GM18505 (cell line): ENCODE measurements around the gene MILR1.

Source experiments
- ATAC-seq: cut with Tn5 transposase; IDR thresholded peaks from one replicate; pipeline ENCODE4 v1.9.1; 2021; ENCODE audit not compliant: unreplicated experiment
- POLR2A ChIP-seq: IDR thresholded peaks from 4 replicates; pipeline ENCODE4 v1.6.1; 2011; ENCODE audit warnings: borderline replicate concordance; ENCODE audit not compliant: insufficient read depth, insufficient read length; ENCODE audit errors: extremely low read depth

MILR1 gene

DNA sequence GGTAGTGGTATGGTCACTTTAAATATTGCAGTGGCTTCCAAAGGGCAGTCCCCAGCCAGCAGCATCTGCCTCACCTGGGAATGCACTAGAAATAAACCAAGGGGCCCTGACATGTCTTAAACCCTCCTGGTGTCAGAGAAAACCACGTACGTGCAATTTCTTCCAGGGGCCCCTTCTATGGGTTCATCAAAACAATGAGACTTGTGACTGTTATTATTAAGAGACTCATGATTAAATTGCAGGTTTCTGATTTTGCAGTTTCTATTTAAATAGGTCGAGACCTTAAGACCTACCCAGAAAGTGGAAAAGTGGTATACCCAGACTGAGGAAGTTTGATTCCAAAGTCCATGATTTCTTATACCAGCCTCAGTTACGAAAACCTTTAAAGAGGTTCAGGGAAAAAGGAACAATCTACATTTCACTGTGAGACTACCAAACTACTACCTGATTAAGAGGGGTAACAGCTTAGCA is 48.7 kb downstream of the MILR1 start:
- no peak for TF ChIP-seq POLR2A
- ATAC-seq = peak; percentile 7

GRCh38 chr17:64498308-64499203 is 49.6 kb downstream of the MILR1 start:
- ATAC-seq = no peak

GRCh38 chr17:64499805-64500486 is 51.0 kb downstream of the MILR1 start:
- no peak for ATAC-seq
- TF ChIP-seq POLR2A = no peak

More at GRCh38 chr17:64498308-64499203, 49.6 kb downstream of the MILR1 start:
- TF ChIP-seq POLR2A = no peak

GRCh38 chr17:64500487-64500859 is 51.6 kb downstream of the MILR1 start:
- no peak for ATAC-seq
- no peak for TF ChIP-seq POLR2A

DNA sequence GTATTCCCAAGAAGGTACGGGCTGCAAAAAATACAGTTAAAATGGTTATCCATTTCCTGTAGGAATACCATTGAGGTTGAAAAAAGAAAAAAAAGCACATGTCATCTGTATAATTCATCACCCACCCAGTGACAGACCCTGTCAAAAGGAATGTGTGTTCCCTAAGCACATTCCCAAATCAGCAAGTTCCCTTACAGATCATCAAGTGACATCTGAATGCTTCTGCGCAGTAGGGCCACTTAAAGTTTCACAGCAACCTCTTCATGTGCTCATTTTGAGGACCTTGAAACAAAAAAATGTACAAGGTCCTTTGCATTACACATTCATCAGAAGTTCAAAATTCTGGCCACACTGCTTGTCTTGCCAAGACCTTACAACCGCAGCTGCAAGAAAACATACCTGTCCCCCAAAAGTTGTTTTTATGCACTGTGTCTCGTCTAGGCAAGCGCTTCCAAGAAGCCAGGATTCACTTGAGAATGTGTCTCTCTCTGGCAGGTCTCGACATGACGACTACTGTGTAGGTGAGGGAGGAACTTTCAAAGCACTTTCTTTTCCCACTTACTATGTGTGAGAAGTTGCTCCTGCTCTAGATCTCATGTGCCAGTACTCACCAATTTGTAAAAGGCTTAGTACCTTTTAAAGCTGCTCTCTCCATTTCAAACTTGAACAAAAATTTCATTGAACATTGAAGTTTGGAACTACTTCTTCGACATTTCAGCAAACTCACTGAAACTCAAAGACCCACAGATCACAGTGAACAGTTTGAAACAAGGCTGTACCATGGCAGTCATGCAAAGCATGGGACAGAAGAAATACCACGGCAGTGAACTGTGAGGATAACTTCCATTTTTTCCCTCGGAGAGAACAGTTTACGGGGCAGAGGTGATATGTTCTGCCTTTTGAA is 52.2 kb downstream of the MILR1 start:
- peak; percentile 29 for TF ChIP-seq POLR2A
- no peak for ATAC-seq

DNA sequence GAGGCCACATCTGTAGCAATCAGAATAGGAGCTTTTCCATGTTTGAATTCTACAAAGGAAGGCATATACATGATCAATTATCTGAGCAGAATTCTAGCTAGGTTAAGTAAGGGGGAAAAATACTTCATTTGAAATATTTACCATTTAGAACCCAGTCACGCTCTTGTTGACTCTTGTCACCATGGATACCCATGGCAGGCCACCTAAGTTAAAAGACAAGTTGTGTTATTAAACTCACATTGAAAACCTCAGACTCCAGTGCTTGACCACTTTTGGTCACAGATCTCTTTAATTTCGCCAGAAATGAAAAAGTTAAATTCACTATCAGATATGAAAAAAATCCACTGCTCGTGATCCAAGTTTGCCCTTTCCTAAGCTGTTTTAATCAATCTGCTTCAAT is 53.1 kb downstream of the MILR1 start:
- no peak for TF ChIP-seq POLR2A
- no peak for ATAC-seq

DNA sequence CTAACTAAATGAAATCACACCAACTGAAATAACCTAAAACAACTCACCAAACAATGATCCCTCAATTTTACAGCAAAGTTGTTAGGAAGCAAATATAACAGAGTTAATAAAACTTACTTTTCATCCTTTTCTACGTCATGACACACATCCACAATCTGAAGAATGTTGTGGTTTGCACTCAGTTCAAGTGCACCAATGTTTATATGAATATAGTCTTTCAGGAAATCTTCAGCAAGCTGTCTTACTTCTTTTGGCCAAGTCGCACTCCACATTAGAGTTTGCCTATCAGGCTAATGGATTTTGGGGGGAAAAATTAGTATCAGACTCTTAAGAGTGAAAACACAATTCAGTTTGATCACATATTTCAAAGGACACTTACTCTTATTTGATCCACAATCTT is 53.9 kb downstream of the MILR1 start:
- no peak for ATAC-seq
- TF ChIP-seq POLR2A = peak; percentile 26

GRCh38 chr17:64503341-64503740 is 54.4 kb downstream of the MILR1 start:
- ATAC-seq = no peak
- TF ChIP-seq POLR2A = no peak

DNA sequence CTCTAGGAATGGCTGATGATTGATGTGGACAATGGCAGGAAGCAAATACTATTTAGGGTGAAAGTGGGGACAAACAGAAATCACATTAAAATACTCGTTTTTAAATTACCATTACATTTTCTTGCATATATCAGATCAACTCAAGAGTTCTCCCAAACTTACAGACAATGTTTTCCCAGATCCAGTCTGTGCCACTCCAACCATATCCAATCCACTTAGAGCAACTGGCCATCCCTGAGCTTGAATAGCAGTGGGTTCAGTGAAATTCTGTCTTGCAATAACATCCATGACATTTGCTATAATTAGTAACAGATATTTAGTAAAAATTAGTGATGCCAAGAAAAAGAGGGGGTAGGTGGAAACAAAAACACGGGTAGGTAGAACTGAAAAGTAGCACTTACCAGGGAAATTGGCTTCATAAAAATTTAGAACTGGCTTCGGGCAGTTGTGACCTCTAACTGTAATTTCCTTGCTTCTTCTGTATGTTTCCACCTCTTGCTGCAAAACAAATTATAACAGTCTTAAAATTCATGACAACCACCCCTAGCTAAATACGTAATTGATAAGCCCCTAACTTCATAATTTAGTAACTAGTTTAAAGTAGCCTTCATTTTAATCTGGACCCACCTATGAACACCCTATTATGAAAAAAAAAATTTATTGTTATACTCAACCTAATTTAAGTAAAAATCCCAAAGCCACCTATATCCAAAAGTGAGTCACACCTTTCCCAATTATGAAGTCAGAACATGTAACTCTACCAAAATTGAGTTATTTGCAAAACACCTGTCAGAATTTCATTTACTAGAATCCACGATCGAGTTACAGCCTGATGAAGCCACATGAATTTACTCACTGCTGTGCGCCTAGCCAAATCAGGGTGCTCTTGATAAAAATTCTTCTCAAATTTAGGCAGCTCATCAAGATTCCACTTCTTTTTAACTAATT is 55.2 kb downstream of the MILR1 start:
- TF ChIP-seq POLR2A = no peak
- ATAC-seq = no peak

DNA sequence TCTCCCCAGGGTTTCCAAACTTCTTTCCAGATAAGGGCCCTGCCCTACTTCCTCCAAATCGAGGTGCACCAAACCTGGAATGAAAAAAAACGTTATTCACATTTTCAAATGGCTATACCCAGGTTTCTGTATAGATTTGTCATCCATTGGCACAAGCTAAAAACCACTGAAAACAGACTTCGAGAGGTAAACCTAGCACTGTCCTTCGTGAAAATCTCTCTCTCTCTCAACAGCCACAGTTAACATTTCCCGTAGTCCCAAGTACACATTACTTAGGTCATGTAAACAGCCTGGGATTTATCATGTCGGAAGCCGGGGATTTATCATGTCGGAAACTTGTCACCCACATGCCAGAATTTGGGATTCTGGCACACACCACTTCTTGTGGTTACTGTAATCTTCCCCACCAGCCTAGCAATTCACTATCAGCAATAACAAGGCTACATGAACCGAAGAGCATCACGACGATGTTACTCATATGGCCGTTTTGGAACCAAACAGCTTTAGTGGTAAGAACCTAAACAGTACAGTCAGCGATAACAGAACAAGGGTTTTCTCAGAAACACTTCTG is 55.9 kb downstream of the MILR1 start:
- no peak for TF ChIP-seq POLR2A
- no peak for ATAC-seq

DNA sequence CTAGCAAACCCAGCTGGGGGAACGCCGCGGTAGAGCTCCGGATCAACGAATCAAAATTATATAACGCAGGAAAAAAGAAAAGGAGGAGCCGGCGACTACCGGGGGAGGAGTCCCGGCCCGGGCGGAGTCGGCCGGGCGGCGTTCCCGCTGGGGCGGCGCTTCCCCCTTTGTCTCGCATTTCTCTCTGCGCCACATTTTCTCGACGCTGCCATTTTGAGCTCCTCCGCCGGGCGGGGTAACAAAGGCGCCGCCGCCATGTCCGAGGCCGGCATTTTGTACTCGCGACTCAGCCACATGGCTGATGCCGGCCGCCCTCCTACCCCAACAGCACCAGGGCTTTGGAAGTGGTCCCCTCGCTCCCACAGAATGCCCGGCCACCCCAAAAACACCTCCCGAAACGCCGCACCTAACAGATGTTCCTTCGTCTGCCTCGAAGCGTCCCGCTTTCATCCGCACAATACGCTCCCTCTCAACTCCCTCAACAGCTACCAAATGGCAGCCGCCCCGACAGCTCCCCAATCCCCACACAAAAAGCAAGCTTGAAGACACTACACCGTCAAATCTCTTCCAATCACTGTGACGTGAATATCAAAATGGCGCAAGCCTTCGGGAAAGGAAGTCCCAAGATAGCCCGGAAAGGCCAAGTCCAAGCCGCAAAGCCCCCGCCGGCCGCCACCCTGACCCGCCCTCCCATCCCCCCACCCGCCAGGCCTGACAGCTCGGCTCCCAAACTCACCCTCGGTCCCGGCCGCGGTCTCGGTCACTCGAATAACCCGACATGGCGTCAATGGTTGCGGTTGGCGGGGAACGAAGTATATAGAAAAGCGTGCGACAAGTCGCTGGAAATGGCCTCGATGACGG is 56.7 kb downstream of the MILR1 start:
- no peak for ATAC-seq
- TF ChIP-seq POLR2A = peak; percentile 60
